ENCODE measurements around the gene HNRNPA2B1.

GRCh38 chr7:26213807-26214515 lies 13.4 kb upstream of the HNRNPA2B1 start:
- TF ChIP-seq, protein P1, sequence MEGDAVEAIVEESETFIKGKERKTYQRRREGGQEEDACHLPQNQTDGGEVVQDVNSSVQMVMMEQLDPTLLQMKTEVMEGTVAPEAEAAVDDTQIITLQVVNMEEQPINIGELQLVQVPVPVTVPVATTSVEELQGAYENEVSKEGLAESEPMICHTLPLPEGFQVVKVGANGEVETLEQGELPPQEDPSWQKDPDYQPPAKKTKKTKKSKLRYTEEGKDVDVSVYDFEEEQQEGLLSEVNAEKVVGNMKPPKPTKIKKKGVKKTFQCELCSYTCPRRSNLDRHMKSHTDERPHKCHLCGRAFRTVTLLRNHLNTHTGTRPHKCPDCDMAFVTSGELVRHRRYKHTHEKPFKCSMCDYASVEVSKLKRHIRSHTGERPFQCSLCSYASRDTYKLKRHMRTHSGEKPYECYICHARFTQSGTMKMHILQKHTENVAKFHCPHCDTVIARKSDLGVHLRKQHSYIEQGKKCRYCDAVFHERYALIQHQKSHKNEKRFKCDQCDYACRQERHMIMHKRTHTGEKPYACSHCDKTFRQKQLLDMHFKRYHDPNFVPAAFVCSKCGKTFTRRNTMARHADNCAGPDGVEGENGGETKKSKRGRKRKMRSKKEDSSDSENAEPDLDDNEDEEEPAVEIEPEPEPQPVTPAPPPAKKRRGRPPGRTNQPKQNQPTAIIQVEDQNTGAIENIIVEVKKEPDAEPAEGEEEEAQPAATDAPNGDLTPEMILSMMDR (conservative IDR thresholded peaks at IDR 0.05; ENCODE audit: low read length), result no peak
- TF ChIP-seq EZH2phosphoT487 (IDR thresholded peaks at IDR 0.05; ENCODE audit: borderline replicate concordance), result no peak
